ENCODE measurements around the gene DCXR. TPM values are rescaled to one million over a fixed set of nuclear protein-coding genes. Genes with fewer than 3 reads are reported as not detected.
A peak's percentile ranks its signal among the peaks of the same experiment; 100 is the strongest.

Gene DCXR
- total and polyA plus RNA-seq, 2 of the 13 experiments (the other 11 are each of a cell fraction or from before 2014, with no cell fraction given) = 287 to 311 TPM

- TF ChIP-seq SAFB2 (CRISPR knock-in tag; IDR thresholded peaks at IDR 0.05; ENCODE audit: borderline replicate concordance, low read depth) = no peak
- no peak for TF ChIP-seq NR0B2 (CRISPR knock-in tag; IDR thresholded peaks at IDR 0.05)
- TF ChIP-seq GABPB1 (CRISPR knock-in tag; IDR thresholded peaks at IDR 0.05) = no peak
- TF ChIP-seq SALL2 (CRISPR knock-in tag; IDR thresholded peaks at IDR 0.05) = no peak
- no peak for TF ChIP-seq NCOA2 (CRISPR knock-in tag; IDR thresholded peaks at IDR 0.05)
- peak; percentile 31 for TF ChIP-seq XRCC5 (optimal IDR thresholded peaks at IDR 0.05; ENCODE audit: low read length)
- no peak for TF ChIP-seq MTA3 (CRISPR knock-in tag; IDR thresholded peaks at IDR 0.05)
- no peak for TF ChIP-seq NFIB (CRISPR knock-in tag; IDR thresholded peaks at IDR 0.05; ENCODE audit: borderline replicate concordance)
- no peak for TF ChIP-seq TFE3 (CRISPR knock-in tag; IDR thresholded peaks at IDR 0.05)
- no peak for TF ChIP-seq ZNF580 (CRISPR knock-in tag; IDR thresholded peaks at IDR 0.05; ENCODE audit: borderline replicate concordance, low read depth)
- no peak for TF ChIP-seq ZNF543 (CRISPR knock-in tag; IDR thresholded peaks at IDR 0.05)
- TF ChIP-seq ZNF792 (CRISPR knock-in tag; IDR thresholded peaks at IDR 0.05) = no peak
- no peak for TF ChIP-seq ZNF17 (CRISPR knock-in tag; IDR thresholded peaks at IDR 0.05)
- no peak for TF ChIP-seq DBP (CRISPR knock-in tag; IDR thresholded peaks at IDR 0.05; ENCODE audit: not compliant biosample characterization)
- no peak for TF ChIP-seq ZNF737 (CRISPR knock-in tag; IDR thresholded peaks at IDR 0.05; ENCODE audit: borderline replicate concordance)
- no peak for TF ChIP-seq SIN3B (IDR thresholded peaks at IDR 0.05; ENCODE audit: low read length)
- no peak for TF ChIP-seq MTERF4 (CRISPR knock-in tag; IDR thresholded peaks at IDR 0.05)
- no peak for TF ChIP-seq SATB2 (CRISPR knock-in tag; IDR thresholded peaks at IDR 0.05)
- no peak for TF ChIP-seq ZNF703 (CRISPR knock-in tag; IDR thresholded peaks at IDR 0.05; ENCODE audit: borderline replicate concordance)
- 0 out of 2 replicates have a peak, but pooled peaks have one; percentile 20 for TF ChIP-seq FOXO1 (CRISPR knock-in tag; IDR thresholded peaks at IDR 0.05)
- TF ChIP-seq ETV5 (CRISPR knock-in tag; IDR thresholded peaks at IDR 0.05; ENCODE audit: borderline replicate concordance) = peak; percentile 40; the same call in 1 of the 2 replicates
- no peak for TF ChIP-seq CC2D1A (CRISPR knock-in tag; IDR thresholded peaks at IDR 0.05)
- no peak for TF ChIP-seq YY1 (IDR thresholded peaks at IDR 0.05; ENCODE audit: insufficient read depth, insufficient replicate concordance, low read depth, low read length)
- no peak for TF ChIP-seq ISX (CRISPR knock-in tag; conservative IDR thresholded peaks at IDR 0.05)
- no peak for TF ChIP-seq AGO1 (IDR thresholded peaks at IDR 0.05; ENCODE audit: low read depth, low read length, poor library complexity, severe bottlenecking)
- no peak for TF ChIP-seq NFATC3 (CRISPR knock-in tag; IDR thresholded peaks at IDR 0.05)
- no peak for TF ChIP-seq GPBP1L1 (CRISPR knock-in tag; IDR thresholded peaks at IDR 0.05)
Observed at GRCh38 chr17:82039695-82040299, 2.3 kb upstream of the DCXR start (continued).
